IMR-90 (cell line): ENCODE data around the gene PPT2. TPM values are rescaled to one million over a fixed set of nuclear protein-coding genes. Genes with fewer than 3 reads are reported as not detected.

Source experiments
- ATAC-seq: fragments of 200-7000 bp; cut with Tn5 transposase; 2 replicates; pipeline ENCODE4 v1.9.1; 2020; ENCODE audit warnings: low read depth, mild to moderate bottlenecking, moderate library complexity
- BruUV-seq: library from RNA; stranded (reverse); fragments of 400-500 nt; replicated peaks from 2 replicates; lab custom pipeline; 2021; lab: Mats Ljungman, UMichigan
- CTCF ChIA-PET: fragments of 300-600 bp; formaldehyde crosslinking; extraction: SDS; loops from one replicate; lab custom pipeline; 2021; ENCODE audit warnings: antibody characterized with exemption; lab: Yijun Ruan, JAX
- POLR2A ChIA-PET: fragments of 300-600 bp; sonication (Branson Sonifier 250); formaldehyde crosslinking; loops from one replicate; lab custom pipeline; 2022; ENCODE audit warnings: antibody characterized with exemption; ENCODE audit not compliant: unreplicated experiment; lab: Charles Lee
- DNase-seq: peaks from one replicate; pipeline ENCODE4 v3.0.0; 2013
- H2AFZ ChIP-seq: replicated peaks from 2 replicates; pipeline ENCODE3; 2013; ENCODE audit warnings: low read length, mild to moderate bottlenecking; ENCODE audit not compliant: poor library complexity
- H2AK5ac ChIP-seq: 2 replicates; pipeline ENCODE4 v1.6.1; 2013; ENCODE audit warnings: low read depth, low read length, inconsistent platforms
- H2AK9ac ChIP-seq: replicated peaks from 2 replicates; pipeline ENCODE3; 2013; ENCODE audit warnings: mild to moderate bottlenecking, low read depth, low read length, moderate library complexity; ENCODE audit not compliant: poor library complexity
- H2BK120ac ChIP-seq: 2 replicates; pipeline ENCODE4 v1.6.1; 2013; ENCODE audit warnings: low read depth, low read length, inconsistent platforms
- H2BK15ac ChIP-seq: 3 replicates; pipeline ENCODE4 v1.6.1; 2013; ENCODE audit warnings: low read depth, low read length, inconsistent platforms
- H2BK20ac ChIP-seq: 2 replicates; pipeline ENCODE4 v1.6.1; 2013; ENCODE audit warnings: low read depth, mild to moderate bottlenecking, inconsistent platforms, low read length, moderate library complexity
- H2BK5ac ChIP-seq: 2 replicates; pipeline ENCODE4 v1.6.1; 2013; ENCODE audit warnings: mild to moderate bottlenecking, low read depth, low read length, inconsistent platforms; ENCODE audit not compliant: poor library complexity, severe bottlenecking
- H3K14ac ChIP-seq: replicated peaks from 2 replicates; pipeline ENCODE4 v1.6.1; 2013; ENCODE audit warnings: low read depth, low read length, inconsistent platforms
- H3K18ac ChIP-seq: 2 replicates; pipeline ENCODE4 v1.6.1; 2013; ENCODE audit warnings: low read depth, low read length, control low read depth
- H3K23ac ChIP-seq: 2 replicates; pipeline ENCODE4 v1.6.1; 2013; ENCODE audit warnings: low read depth, low read length, inconsistent platforms
- H3K27ac ChIP-seq: 2 replicates; pipeline ENCODE4 v1.5.1; 2013; ENCODE audit warnings: mild to moderate bottlenecking, control low read depth, low read length; ENCODE audit not compliant: insufficient read depth
- H3K27me3 ChIP-seq: 2 replicates; pipeline ENCODE4 v1.6.1; 2013; ENCODE audit warnings: low read length; ENCODE audit not compliant: control insufficient read depth, insufficient read depth
- H3K36me3 ChIP-seq: 2 replicates; pipeline ENCODE4 v1.6.1; 2013; ENCODE audit warnings: low read length, mixed read lengths; ENCODE audit not compliant: control insufficient read depth, insufficient read depth
- H3K4ac ChIP-seq: 2 replicates; pipeline ENCODE4 v1.6.1; 2013; ENCODE audit warnings: low read depth, low read length, inconsistent platforms
- H3K4me1 ChIP-seq: 2 replicates; pipeline ENCODE4 v1.6.1; 2013; ENCODE audit warnings: low read length, mixed read lengths; ENCODE audit not compliant: control insufficient read depth, insufficient read depth
- H3K4me2 ChIP-seq: 2 replicates; pipeline ENCODE4 v1.6.1; 2013; ENCODE audit warnings: low read depth, mild to moderate bottlenecking, control low read depth, low read length, moderate library complexity
- H3K4me3 ChIP-seq: 2 replicates; pipeline ENCODE4 v1.5.1; 2013; ENCODE audit warnings: low read depth, mild to moderate bottlenecking, control low read depth, low read length, moderate library complexity; ENCODE audit not compliant: insufficient read depth
- H3K56ac ChIP-seq: 2 replicates; pipeline ENCODE4 v1.6.1; 2013; ENCODE audit warnings: low read length, inconsistent platforms; ENCODE audit not compliant: insufficient read depth; ENCODE audit errors: extremely low read depth
- H3K79me1 ChIP-seq, 2 experiments: 2 replicates each; pipeline ENCODE4 v1.6.1; 2013; ENCODE audit warnings: low read length in 2 of 2, inconsistent platforms in 1 of 2, low read depth in 1 of 2
- H3K9ac ChIP-seq: 2 replicates; pipeline ENCODE4 v1.6.1; 2013; ENCODE audit warnings: low read depth, low read length, control low read depth
- H3K9me1 ChIP-seq: 2 replicates; pipeline ENCODE4 v1.6.1; 2013; ENCODE audit warnings: low read length, inconsistent platforms; ENCODE audit not compliant: insufficient read depth
- H3K9me3 ChIP-seq: 2 replicates; pipeline ENCODE4 v1.6.1; 2013; ENCODE audit warnings: low read length; ENCODE audit not compliant: control insufficient read depth, insufficient read depth
- H4K20me1 ChIP-seq: 2 replicates; pipeline ENCODE4 v1.6.1; 2013; ENCODE audit warnings: low read length, inconsistent platforms; ENCODE audit not compliant: insufficient read depth
- H4K5ac ChIP-seq: 2 replicates; pipeline ENCODE4 v1.6.1; 2013; ENCODE audit warnings: mild to moderate bottlenecking, low read depth, low read length, control low read depth
- H4K8ac ChIP-seq, 2 experiments: 2 replicates each; pipeline ENCODE4 v1.6.1; 2013; ENCODE audit warnings: low read depth in 2 of 2, low read length in 2 of 2, control low read depth in 1 of 2, inconsistent platforms in 1 of 2
- H4K91ac ChIP-seq: 2 replicates; pipeline ENCODE4 v1.6.1; 2013; ENCODE audit warnings: low read depth, low read length, inconsistent platforms; ENCODE audit not compliant: insufficient read depth
- CEBPB ChIP-seq: IDR thresholded peaks from 2 replicates; pipeline ENCODE4 v1.6.1; 2012; ENCODE audit warnings: low read depth, low read length, improper control_type of control experiment
- CHD1 ChIP-seq: IDR thresholded peaks from 2 replicates; pipeline ENCODE4 v1.6.1; 2012; ENCODE audit warnings: low read depth, low read length, improper control_type of control experiment
- MAFK ChIP-seq: IDR thresholded peaks from 2 replicates; pipeline ENCODE4 v1.6.1; 2012; ENCODE audit warnings: low read depth, low read length, improper control_type of control experiment
- MAZ ChIP-seq: IDR thresholded peaks from 2 replicates; pipeline ENCODE4 v1.6.1; 2012; ENCODE audit warnings: low read depth, mild to moderate bottlenecking, low read length, improper control_type of control experiment, moderate library complexity, borderline replicate concordance
- MXI1 ChIP-seq: IDR thresholded peaks from 2 replicates; pipeline ENCODE4 v1.6.1; 2012; ENCODE audit warnings: low read depth, mild to moderate bottlenecking, low read length, moderate library complexity, borderline replicate concordance
- POLR2A ChIP-seq: IDR thresholded peaks from 2 replicates; pipeline ENCODE4 v1.6.1; 2012; ENCODE audit warnings: mild to moderate bottlenecking, low read depth, low read length
- RCOR1 ChIP-seq: IDR thresholded peaks from 2 replicates; pipeline ENCODE4 v1.6.1; 2012; ENCODE audit warnings: mild to moderate bottlenecking, low read length, improper control_type of control experiment; ENCODE audit not compliant: insufficient replicate concordance
- RFX5 ChIP-seq: IDR thresholded peaks from 2 replicates; pipeline ENCODE4 v1.8.0; 2012; ENCODE audit warnings: low read depth, mild to moderate bottlenecking, low read length, moderate library complexity
- SMC3 ChIP-seq: fragments of 150-350 bp; IDR thresholded peaks from 2 replicates; pipeline ENCODE4 v1.6.1; 2016; ENCODE audit warnings: low read depth, mild to moderate bottlenecking, antibody characterized with exemption, low read length, moderate library complexity
- WGBS, 2 experiments: methylation state at CpG; one replicate each; pipeline versions ENCODE4 v1.1.5 to v1.1.7; 2013; ENCODE audit warnings: missing lambda C conversion rate in 2 of 2; ENCODE audit not compliant: insufficient read length in 1 of 2; ENCODE audit errors: extremely low coverage in 2 of 2; 5-methylcytosine and 5-hydroxymethylcytosine counted together
- dilution Hi-C: fragments of 300-500 bp; cut with HindIII; formaldehyde crosslinking; loops from one replicate; pipeline ENCODE4 v1.14.3; 2018; ENCODE audit warnings: low sequenced_read_pairs; ENCODE audit not compliant: unreplicated experiment
- in situ Hi-C: fragments of 300-500 bp; cut with MboI; formaldehyde crosslinking; loops from 3 replicates; pipeline ENCODE4 v1.14.3; 2019; ENCODE audit warnings: low sequenced_read_pairs, inconsistent platforms, mixed read lengths
- intact Hi-C: fragments of 100-400 bp; cut with micrococcal nuclease; formaldehyde crosslinking; loops from 2 replicates; pipeline ENCODE4 v1.10.0; 2022
- polyA plus RNA-seq, 3 experiments: library from polyadenylated mRNA; depleted of rRNA; stranded (reverse); fragments of >200 nt; gene quantifications; 2 replicates each; pipeline ENCODE4 v1.2.3, GENCODE V29; 2012; ENCODE audit warnings: low replicate concordance in 1 of 3
- total RNA-seq: library from RNA; depleted of rRNA; stranded (reverse); fragments of >200 nt; gene quantifications from 2 replicates; pipeline ENCODE4 v1.2.3, GENCODE V29; 2012
- TF ChIP-seq, protein P1 (sequence below): conservative IDR thresholded peaks from 2 replicates; pipeline ENCODE4 v1.5.1; 2012; ENCODE audit warnings: mild to moderate bottlenecking, low read depth, low read length, improper control_type of control experiment
- TF ChIP-seq, protein P2 (sequence below): fragments of 150-350 bp; IDR thresholded peaks from 2 replicates; pipeline ENCODE4 v1.6.1; 2016; ENCODE audit warnings: low read depth, mild to moderate bottlenecking, low read length, moderate library complexity, borderline replicate concordance
- TF ChIP-seq, protein P3 (sequence below): fragments of 150-350 bp; IDR thresholded peaks from 2 replicates; pipeline ENCODE4 v1.6.1; 2017; ENCODE audit warnings: mild to moderate bottlenecking, antibody characterized with exemption, low read length, low read depth

Gene PPT2
- total and polyA plus RNA-seq, 2 of the 4 experiments (the other 2 are of a cell fraction), result 3.2 to 16.2 TPM

DNA sequence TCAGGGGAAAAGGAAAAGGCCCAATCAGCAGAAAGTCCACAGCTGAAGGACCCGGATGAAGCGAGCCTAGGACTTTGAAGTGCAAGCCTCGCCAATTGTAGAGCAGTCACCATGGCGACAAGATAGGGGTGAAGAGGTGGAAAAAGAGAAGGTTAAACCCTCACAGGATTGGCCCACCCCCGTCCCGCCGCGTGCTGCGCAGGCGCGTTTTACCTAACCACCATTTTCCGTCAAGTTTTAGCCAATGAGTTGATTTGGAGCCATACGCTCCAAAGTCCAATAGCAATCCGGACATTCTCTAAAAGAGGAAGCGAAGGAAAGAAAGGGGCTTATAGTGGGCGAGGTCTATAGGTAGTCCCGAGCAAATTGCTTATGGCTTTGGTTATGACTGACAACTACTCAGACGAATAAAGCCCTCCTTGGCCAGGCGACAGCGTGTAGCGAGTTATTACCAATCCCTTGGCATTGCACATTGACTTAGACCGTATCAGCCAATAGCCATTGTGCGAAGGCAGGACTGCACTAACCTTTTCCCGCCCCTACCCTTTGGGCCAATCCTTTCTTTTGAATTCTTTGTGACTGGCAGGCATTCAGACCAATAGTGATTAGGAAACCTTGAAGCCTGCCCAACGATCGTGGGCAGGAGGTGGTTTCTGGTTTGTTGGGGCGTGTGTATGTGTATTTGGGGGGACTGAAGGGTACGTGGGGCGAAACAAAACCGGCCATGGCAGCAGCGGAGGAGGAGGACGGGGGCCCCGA, 24.0 kb downstream of the PPT2 start, which contains the start of gene RNF5:
TSS of gene RNF5 (plus strand) at position 618 of the 759 bp plus-strand sequence. CDS start at position 725, 107 bp downstream.
- Histone ChIP-seq H3K18ac (peak within 1 kb of the TSS; percentile 70), H3K14ac (peak within 1 kb of the TSS; percentile 95), H3K27me3 (no peaks in the 10 kb centered on the region), H3K9ac (peak within 1 kb of the TSS; percentile 92), H3K4me2 (peak within 1 kb of the TSS; percentile 99), H4K8ac (peak within 1 kb of the TSS; percentile 58 to 89), H4K20me1 (peaks cover 3% of the 10 kb centered on the region; the same call in 1 of the 2 replicates), H2AK9ac (peak within 1 kb of the TSS; percentile 92), H3K4me1 (peaks cover 5% of the 10 kb centered on the region), H3K4ac (peak within 1 kb of the TSS; percentile 92), H3K79me1 (peaks cover 29 to 57% of the 10 kb centered on the region in 2 experiments), H2BK120ac (peak within 1 kb of the TSS; percentile 65), H3K36me3 (peaks cover 11% of the 10 kb centered on the region; the same call in 1 of the 2 replicates), H2BK15ac (peak within 1 kb of the TSS; percentile 28; the same call in 2 of the 3 replicates), H4K5ac (peak within 1 kb of the TSS; percentile 77), H2AFZ (peak within 1 kb of the TSS; percentile 85), H4K91ac (peak within 1 kb of the TSS; percentile 85), H2BK5ac (peak within 1 kb of the TSS; percentile 90), H2AK5ac (peak within 1 kb of the TSS; percentile 94), H3K27ac (peak within 1 kb of the TSS; percentile 74), H3K23ac (peak within 1 kb of the TSS; percentile 88), H3K9me1 (peaks cover 25% of the 10 kb centered on the region), H3K4me3 (peak within 1 kb of the TSS; percentile 65), H2BK20ac (no peak within 1 kb of the TSS; the same call in none of the 2 replicates), H3K56ac (peak within 1 kb of the TSS; percentile 91), H3K9me3 (no peaks in the 10 kb centered on the region)
- CTCF ChIA-PET, result interaction anchor here (0.6 to 0.7 kb wide), 2 partner anchors 63 to 609 kb away, joined by 3 read pairs; no protein-coding TSS in a partner anchor
- intact Hi-C loops (loop anchor here (2.0 to 5.0 kb wide), 2 partner anchors 25 to 61 kb away; no protein-coding TSS in a partner anchor), dilution Hi-C loops (no loop called here), in situ Hi-C loops (loop anchor here (10.0 to 25.0 kb wide), 2 partner anchors 203 to 784 kb away; partner anchors contain the start of genes BRD2, DXO and HLA-DMA)
- ATAC-seq, result peak; percentile 78
- no TSS peak for BruUV-seq
- DNase-seq, result peak; percentile 100
- POLR2A ChIA-PET, result interaction anchor here (0.6 to 1.4 kb wide), 5 partner anchors 10 to 19 kb away, joined by 3 to 6 read pairs (median 4); no protein-coding TSS in a partner anchor
- 0% methylated on average over 9 of the region's 33 CpGs; no CpG with 5 or more reads in 1 of the 2 experiments for WGBS, 2 experiments
- TF ChIP-seq MAFK (peak; percentile 97), MAZ (peak; percentile 27; the same call in 1 of the 2 replicates), RCOR1 (no peak), CHD1 (no peak), SMC3 (no peak), CEBPB (peak; percentile 71), RFX5 (no peak), POLR2A (peak; percentile 23; the same call in 1 of the 2 replicates), MXI1 (peak; percentile 35; the same call in 1 of the 2 replicates)
- TF ChIP-seq, protein P1, sequence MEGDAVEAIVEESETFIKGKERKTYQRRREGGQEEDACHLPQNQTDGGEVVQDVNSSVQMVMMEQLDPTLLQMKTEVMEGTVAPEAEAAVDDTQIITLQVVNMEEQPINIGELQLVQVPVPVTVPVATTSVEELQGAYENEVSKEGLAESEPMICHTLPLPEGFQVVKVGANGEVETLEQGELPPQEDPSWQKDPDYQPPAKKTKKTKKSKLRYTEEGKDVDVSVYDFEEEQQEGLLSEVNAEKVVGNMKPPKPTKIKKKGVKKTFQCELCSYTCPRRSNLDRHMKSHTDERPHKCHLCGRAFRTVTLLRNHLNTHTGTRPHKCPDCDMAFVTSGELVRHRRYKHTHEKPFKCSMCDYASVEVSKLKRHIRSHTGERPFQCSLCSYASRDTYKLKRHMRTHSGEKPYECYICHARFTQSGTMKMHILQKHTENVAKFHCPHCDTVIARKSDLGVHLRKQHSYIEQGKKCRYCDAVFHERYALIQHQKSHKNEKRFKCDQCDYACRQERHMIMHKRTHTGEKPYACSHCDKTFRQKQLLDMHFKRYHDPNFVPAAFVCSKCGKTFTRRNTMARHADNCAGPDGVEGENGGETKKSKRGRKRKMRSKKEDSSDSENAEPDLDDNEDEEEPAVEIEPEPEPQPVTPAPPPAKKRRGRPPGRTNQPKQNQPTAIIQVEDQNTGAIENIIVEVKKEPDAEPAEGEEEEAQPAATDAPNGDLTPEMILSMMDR, result no peak
- TF ChIP-seq, protein P2, sequence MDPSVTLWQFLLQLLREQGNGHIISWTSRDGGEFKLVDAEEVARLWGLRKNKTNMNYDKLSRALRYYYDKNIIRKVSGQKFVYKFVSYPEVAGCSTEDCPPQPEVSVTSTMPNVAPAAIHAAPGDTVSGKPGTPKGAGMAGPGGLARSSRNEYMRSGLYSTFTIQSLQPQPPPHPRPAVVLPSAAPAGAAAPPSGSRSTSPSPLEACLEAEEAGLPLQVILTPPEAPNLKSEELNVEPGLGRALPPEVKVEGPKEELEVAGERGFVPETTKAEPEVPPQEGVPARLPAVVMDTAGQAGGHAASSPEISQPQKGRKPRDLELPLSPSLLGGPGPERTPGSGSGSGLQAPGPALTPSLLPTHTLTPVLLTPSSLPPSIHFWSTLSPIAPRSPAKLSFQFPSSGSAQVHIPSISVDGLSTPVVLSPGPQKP, result no peak
- TF ChIP-seq, protein P3, sequence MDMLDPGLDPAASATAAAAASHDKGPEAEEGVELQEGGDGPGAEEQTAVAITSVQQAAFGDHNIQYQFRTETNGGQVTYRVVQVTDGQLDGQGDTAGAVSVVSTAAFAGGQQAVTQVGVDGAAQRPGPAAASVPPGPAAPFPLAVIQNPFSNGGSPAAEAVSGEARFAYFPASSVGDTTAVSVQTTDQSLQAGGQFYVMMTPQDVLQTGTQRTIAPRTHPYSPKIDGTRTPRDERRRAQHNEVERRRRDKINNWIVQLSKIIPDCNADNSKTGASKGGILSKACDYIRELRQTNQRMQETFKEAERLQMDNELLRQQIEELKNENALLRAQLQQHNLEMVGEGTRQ, result 0 out of 2 replicates have a peak, but pooled peaks have one; percentile 11
